Stimulated activated CD4-positive, alpha-beta T cell treated with anti-CD3 and anti-CD28 coated beads, Interleukin-4, amount 100 ng/mL, for 48 hours (primary cell): Measurements from ENCODE around the gene VSTM2B.
"Not testable (repeated sequence)": the region's sequence is repeated elsewhere in the genome, so short reads cannot be mapped to it uniquely, and the experiment has no call there.

ENCODE experiments used
- DNase-seq, 2 donors: peaks; one replicate each; pipeline ENCODE4 v3.0.0-alpha.2; 2020; ENCODE audit warnings: low read depth in 2 of 2

The VSTM2B gene

GRCh38 chr19:29530540-29531457 lies 5.0 kb downstream of the VSTM2B start:
- no peak for DNase-seq

- no peak for DNase-seq
Observed at GRCh38 chr19:29531458-29532025, 5.7 kb downstream of the VSTM2B start.

GRCh38 chr19:29532097-29532496 lies 6.3 kb downstream of the VSTM2B start:
- no peak for DNase-seq

- DNase-seq, result no peak
Observed at GRCh38 chr19:29532956-29533355, 7.2 kb downstream of the VSTM2B start.

- no peak for DNase-seq
Observed at GRCh38 chr19:29533578-29534544, 8.1 kb downstream of the VSTM2B start.

GRCh38 chr19:29535214-29535831 lies 9.5 kb downstream of the VSTM2B start:
- no peak for DNase-seq

GRCh38 chr19:29535984-29536508 lies 10.3 kb downstream of the VSTM2B start:
- DNase-seq, result no peak

- no peak for DNase-seq
Observed at GRCh38 chr19:29537181-29537580, 11.4 kb downstream of the VSTM2B start.

GRCh38 chr19:29537601-29538000 lies 11.8 kb downstream of the VSTM2B start:
- DNase-seq, result no peak

- DNase-seq, result no peak
Observed at GRCh38 chr19:29538146-29538545, 12.4 kb downstream of the VSTM2B start.

- no peak for DNase-seq
Observed at GRCh38 chr19:29538651-29539050, 12.9 kb downstream of the VSTM2B start.

- DNase-seq, result no peak
Observed at GRCh38 chr19:29539131-29539530, 13.3 kb downstream of the VSTM2B start.

GRCh38 chr19:29539670-29540069 lies 13.9 kb downstream of the VSTM2B start:
- no peak for DNase-seq

GRCh38 chr19:29540114-29540513 lies 14.3 kb downstream of the VSTM2B start:
- DNase-seq, result no peak

- no peak for DNase-seq
Observed at GRCh38 chr19:29541473-29542253, 15.9 kb downstream of the VSTM2B start.

- no peak for DNase-seq
Observed at GRCh38 chr19:29542327-29542726, 16.5 kb downstream of the VSTM2B start.

GRCh38 chr19:29542776-29543175 lies 17.0 kb downstream of the VSTM2B start:
- no peak for DNase-seq

GRCh38 chr19:29543381-29543780 lies 17.6 kb downstream of the VSTM2B start:
- DNase-seq, result no peak

- DNase-seq, result no peak
Observed at GRCh38 chr19:29544656-29545360, 19.0 kb downstream of the VSTM2B start.

- DNase-seq, result not testable (repeated sequence)
Observed at GRCh38 chr19:29545447-29545846, 19.7 kb downstream of the VSTM2B start.
